GM18519 (cell line): ENCODE measurements around the gene RRBP1.

Experiments used
- ATAC-seq: cut with Tn5 transposase; IDR thresholded peaks from one replicate; pipeline ENCODE4 v1.9.1; 2021; ENCODE audit warnings: mild to moderate bottlenecking, moderate library complexity; ENCODE audit not compliant: unreplicated experiment, low FRiP score

RRBP1 gene

DNA sequence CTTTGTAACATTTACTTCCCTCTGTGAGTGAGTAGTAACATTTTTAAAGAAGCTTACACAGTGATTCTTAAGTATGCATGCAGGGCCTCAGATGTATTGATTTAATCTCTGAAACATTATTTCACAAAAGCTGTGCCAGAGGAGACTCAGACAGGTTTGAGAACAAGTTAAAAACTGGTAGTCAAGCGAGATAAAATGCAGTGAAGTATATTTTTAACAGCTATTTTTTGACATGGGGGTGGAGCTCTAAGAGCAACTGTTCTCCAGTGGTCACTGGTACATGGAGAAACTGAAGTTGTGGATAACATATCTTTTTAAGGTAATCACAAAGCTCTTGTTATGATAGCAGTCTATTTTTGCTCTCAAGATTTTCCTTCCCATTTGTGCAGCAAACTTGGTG is 91.8 kb downstream of the RRBP1 start:
- ATAC-seq: no peak

DNA sequence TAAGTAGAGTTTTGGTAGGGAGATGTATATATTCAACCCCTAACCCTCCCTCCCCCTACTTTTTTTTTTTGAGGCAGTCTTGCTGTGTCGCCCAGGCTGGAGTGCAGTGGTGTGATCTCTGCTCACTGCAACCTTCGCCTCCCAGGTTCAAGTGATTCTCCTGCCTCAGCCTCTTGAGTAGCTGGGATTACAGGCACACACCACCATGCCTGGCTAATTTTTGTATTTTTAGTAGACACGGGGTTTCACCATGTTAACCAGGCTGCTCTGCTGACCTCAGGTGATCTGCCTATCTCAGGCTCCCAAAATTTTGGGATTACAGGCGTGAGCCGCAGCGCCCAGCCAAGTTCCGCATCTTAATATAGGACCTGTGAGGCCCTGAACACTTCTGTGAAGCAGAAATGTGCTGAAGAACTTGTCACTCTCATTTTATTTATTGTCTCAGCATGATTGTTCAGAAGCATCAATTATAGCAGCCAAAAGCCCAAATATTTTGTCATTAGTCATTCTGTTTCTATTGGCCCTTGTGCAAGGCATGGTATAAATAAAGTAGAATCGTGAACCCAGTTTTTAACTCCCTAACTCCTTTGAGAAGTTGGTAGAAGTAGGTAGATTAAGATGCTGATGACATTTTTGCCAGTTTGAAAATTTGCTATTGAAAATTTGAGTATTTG is 92.7 kb downstream of the RRBP1 start:
- no peak for ATAC-seq

DNA sequence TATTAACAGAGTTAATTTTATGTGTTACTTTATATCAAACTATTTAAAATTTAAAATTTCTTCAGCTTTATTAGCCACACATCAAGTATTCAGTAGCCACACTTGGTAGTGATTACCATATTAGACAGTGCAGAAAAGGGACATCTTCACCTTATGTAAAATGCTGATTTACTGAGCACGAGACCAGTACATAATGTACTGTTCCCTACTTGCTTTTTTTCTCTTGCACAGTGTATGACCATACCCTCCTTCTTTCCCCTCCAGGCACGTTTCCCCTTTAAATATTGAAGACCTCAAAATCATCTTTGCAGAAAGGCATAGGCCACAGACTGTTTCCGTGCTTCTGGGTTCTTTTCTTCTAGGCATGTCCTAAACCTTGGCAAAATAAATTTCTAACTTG is 94.2 kb downstream of the RRBP1 start:
- no peak for ATAC-seq

GRCh38 chr20:17587148-17587547 is 94.9 kb downstream of the RRBP1 start:
- ATAC-seq: no peak

GRCh38 chr20:17586250-17586649 is 95.8 kb downstream of the RRBP1 start:
- no peak for ATAC-seq

- no peak for ATAC-seq
These were observed 97.4 kb downstream of the RRBP1 start for GRCh38 chr20:17584689-17585088.

- no peak for ATAC-seq
These were observed 98.9 kb downstream of the RRBP1 start for GRCh38 chr20:17583126-17583525.

DNA sequence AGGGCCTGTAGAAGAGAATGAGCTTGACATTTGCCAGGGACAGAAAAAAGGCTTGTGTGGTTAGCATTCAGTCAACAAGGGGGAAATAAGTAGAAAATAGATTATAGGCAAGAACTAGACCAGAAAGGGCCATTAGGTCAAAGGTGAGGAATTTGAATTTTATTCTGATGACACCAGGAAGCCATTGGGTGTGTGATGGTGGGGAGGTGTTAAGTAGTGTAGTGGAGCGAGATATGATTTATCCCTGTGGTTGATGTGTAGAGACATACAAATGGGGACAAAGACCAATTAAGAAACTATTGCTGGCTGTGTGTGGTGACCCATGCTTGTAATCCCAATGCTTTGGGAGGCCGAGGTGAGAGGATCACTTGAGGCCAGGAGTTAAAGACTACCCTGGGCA is 101.1 kb downstream of the RRBP1 start:
- no peak for ATAC-seq

DNA sequence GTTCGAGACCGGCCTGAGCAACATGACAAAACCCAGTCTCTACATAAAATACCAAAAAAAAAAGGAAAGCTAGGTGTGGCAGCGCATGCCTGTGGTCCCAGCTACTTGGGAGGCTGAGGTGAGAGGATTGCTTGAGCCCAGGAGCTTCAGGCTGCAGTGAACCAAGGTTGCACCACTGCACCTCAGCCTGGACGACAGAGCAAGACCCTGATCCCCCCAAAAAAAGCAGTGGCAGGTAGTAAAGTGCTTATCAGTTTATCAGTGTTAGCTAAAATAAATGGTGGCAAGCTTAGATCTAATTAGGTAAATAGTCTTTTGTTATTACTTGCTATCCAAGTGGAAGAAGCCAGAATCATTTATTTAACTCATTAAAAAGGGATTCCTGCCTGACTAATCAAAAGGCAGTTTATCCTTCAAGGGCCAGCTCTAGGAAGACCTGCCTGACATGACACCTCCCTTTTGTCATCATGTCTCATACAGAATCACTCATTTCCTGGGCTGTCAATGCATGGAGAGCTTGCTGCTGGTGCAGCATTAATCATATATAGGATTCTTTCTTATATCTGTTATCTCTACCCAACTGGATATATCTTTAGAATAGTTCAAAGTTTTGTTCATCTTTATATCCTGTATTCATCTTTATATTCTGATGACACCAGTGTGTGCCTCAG is 102.5 kb downstream of the RRBP1 start:
- no peak for ATAC-seq

- ATAC-seq: no peak
These were observed 105.8 kb downstream of the RRBP1 start for GRCh38 chr20:17576215-17576614.

DNA sequence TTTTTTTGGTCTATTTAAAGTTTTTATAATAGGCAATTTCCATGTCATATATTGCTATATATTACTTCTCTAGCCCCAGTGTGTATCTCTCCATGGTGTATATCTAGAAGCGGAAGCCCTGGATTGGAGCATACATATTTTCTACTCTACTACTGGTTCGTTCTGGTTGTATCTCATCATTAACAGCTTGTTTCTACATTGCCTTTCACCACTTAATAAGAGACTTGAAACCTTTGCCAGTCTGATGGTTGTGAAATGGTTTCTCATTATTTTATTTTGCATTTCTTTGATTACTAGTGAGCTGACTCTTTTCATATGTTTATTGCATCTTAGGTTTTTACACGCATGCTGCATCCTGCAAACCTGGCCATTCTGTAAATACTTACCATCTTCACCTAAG is 108.6 kb downstream of the RRBP1 start:
- no peak for ATAC-seq

DNA sequence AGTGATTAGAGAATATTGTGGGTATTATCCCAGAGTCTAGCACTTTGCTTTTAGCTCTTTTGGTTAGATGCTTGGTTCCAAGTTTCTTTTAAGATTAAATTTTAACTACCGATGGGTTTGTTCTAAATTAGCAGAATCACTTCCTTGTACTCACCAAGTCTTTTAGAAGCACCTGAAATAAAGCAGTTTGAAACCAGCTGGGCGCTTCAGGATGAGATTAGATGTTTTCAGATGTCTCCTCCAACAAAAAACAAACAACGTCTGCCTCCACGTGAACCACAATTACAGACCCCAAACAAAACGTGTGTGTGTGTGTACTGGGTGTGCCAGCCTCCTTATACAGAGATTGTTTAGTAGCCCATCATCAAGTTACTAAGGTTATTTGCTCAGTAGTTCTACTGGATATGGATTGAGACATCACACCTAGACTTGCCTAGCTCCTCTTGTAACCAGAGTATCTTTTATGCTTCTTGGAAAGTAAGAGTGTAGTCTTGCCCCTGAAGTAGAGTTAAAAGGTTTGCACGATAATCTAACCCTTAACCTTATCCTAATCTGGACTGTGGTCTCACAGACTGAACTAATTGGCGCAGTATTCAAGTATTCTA is 109.9 kb downstream of the RRBP1 start:
- no peak for ATAC-seq

DNA sequence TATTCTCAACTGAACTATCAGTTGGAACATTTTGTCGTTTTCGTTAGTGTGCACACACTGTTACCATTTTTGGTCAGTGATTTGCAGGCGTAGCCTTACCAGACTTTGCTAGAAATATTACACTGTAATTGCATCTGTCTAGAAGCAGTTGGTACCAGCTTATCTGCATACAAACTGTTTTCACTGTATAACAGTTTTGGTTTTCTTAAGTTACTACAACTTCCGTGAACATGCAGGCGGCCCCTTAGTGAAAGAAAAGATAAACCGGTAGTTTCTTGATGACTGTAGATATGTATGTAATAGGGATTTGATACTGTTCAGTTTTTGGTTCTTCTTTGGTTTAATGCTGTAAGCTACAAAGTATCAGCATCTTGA is 110.9 kb downstream of the RRBP1 start:
- ATAC-seq: no peak

- no peak for ATAC-seq
These were observed 111.5 kb downstream of the RRBP1 start for GRCh38 chr20:17570347-17571152.

DNA sequence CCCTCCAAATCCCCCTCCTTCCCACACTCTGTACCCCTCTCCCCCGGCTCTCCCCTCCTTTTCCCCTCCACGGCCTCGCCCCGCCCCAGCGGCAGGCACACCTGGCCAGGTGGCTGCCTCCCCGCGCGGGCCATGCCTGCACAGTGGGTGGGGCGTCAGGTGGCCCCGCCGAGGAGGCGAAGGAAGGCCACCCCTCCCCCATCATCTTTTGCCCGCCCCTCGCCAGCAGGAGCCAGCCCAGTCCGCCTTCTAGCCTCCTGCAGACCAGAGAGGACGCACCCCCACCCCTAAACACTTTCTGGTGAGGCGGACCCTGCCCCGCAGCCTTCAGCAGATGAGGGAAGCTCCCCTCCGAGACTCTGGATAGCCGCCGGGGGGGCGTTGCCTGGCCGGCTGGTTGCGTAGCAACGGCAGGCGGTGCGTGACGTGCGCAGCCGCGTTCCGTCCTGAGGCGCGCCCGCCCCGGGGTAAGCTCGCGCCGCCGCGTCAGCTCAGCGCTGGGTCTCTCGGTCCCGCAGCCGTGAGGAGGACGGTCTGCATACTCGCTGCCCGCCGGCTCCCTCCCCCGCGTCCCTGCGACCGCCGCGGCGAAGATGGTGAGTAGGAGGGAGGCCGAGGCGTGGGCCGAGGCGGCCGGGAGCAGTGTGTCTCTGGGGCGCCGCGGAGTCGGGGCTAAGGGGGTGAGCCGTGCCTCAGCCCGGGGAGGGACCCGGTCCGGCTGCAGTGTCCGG is 112.3 kb downstream of the RRBP1 start, which contains the start of gene DSTN:
DSTN (plus strand) TSS at position 460 of the 731 bp plus-strand sequence; CDS start at position 594, 134 bp downstream.
- peak; percentile 90 for ATAC-seq

- ATAC-seq: no peak
These were observed 113.0 kb downstream of the RRBP1 start for GRCh38 chr20:17568972-17569521.

DNA sequence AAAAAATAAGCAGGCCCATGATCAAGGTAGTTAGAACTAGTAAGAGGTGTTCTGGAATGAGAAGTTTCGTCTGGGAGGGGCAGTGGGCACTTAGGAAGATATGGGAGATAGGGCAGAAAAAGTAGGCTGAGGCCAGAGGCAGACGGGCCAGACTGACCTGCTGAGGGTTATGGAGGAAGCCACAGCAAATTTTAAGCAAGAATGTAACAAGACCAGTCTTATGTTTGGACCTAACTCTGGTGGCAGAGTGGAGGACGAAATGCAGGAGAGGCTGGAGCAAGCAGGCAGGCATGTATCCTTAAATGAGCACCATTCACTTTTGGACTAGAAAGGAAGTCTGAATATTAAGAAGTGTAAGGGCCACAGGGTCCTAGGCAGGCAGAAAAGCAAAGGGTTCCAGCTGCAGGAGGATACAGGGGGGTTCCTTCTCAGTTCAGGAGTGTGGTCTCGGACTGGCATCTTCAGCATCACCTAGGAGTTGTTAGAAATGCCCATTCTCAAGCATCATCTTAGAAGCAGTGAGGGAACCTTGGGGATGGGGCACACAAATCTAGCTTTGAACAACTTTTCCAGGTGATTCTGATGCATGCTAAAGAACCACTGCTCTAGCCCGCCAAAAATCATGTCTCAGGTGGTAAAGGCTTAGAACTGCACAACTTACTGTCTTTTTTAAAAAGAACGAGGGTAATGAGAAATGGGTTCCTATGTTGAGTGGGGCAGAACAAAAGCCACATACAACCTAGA is 113.8 kb downstream of the RRBP1 start:
- ATAC-seq: no peak

DNA sequence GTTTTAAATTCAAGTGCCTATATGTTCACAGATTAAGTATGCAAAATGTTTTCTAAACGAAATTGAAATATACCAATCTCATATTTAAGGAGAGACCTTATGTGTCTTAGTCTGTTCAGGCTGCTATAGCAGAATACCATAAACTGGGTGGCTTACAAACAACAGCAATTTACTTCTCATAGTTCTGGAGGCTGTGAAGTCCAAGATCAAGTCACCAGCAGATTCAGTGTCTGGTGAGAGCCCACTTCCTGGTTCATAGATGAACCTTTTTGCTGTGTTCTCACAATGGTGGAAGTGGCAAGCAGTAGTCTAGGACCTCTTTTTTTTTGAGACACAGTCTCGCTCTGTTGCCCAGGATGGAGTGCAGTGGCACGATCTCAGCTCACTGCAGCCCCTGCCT is 115.7 kb downstream of the RRBP1 start:
- no peak for ATAC-seq

DNA sequence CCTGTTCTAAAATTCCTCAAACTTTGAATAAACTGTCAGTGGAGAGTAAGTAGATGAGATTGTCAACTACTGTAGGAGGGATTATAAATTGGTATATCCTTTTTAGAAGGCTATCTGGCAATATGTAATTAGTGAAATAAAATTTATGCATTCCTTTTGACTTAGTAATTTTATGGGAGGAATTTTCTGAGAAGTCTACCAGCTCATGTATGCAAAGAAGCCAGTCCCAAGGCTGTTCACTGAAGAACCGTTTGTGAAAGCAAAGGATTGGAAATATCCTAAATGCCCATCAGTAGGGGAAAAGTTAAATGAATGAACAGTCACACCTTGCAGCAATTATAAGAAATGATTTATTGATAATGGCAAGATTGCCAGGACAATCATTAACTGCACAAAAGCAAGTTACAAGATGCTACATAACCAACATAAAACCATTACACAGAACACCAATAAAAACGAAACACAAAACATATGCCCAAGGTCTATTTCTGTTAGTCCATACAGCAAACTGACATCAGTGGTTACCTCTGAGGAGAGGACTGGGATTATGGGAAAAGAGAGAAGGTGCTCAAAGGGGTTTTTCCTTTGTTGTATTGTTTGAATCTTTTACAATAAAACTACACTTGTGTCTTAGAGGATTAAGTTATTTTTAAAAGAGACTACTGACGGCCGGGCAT is 116.7 kb downstream of the RRBP1 start:
- no peak for ATAC-seq
